A549 (cell line): ENCODE data around the gene RBM14. TPM values are rescaled to one million over a fixed set of nuclear protein-coding genes. Genes with fewer than 3 reads are reported as not detected.

Experiments used
- ATAC-seq, 2 experiments: fragments of 200-7000 bp in 1 of 2; fragments of >200 bp in 1 of 2; cut with Nextera tagmentation in 1 of 2; cut with Tn5 transposase in 1 of 2; 3 replicates each; pipeline versions ENCODE4 v1.8.0 to v1.9.1; 2018 to 2020; ENCODE audit warnings: mild to moderate bottlenecking in 1 of 2, moderate library complexity in 1 of 2
- CTCF ChIA-PET: fragments of 300-600 bp; sonication (Branson Sonifier 250); formaldehyde crosslinking; extraction: SDS; loops from one replicate; lab custom pipeline; 2021; ENCODE audit warnings: antibody characterized with exemption, inconsistent platforms; lab: Yijun Ruan, JAX
- POLR2A ChIA-PET: fragments of 350-600 bp; formaldehyde crosslinking; extraction: SDS; loops from one replicate; lab custom pipeline; 2021; ENCODE audit warnings: antibody characterized with exemption, inconsistent platforms; lab: Yijun Ruan, JAX
- DNase-seq, 2 experiments: peaks; one replicate each; pipeline versions ENCODE4 v3.0.0 to v3.0.0-alpha.2; 2011 to 2016; ENCODE audit warnings: low read depth in 1 of 2, low spot score in 1 of 2
- FAIRE-seq: peaks from 2 replicates; lab custom pipeline; 2011; peaks lifted over from hg19 to GRCh38; lab: Jason Lieb, UNC
- H3K27ac ChIP-seq, 2 experiments: fragments of >200 bp; sonication (Bioruptor Twin); formaldehyde crosslinking; 3 replicates each; pipeline ENCODE4 v1.5.1; 2016 to 2017
- H3K4me1 ChIP-seq: fragments of >200 bp; sonication (Bioruptor Twin); formaldehyde crosslinking; 3 replicates; pipeline ENCODE4 v1.6.1; 2016
- H3K4me2 ChIP-seq: fragments of >200 bp; sonication (Bioruptor Twin); formaldehyde crosslinking; 3 replicates; pipeline ENCODE4 v1.6.1; 2016
- H3K4me3 ChIP-seq: fragments of >200 bp; sonication (Bioruptor Twin); formaldehyde crosslinking; 3 replicates; pipeline ENCODE4 v1.5.1; 2016
- H3K9me3 ChIP-seq: fragments of >200 bp; sonication (Bioruptor Twin); formaldehyde crosslinking; 3 replicates; pipeline ENCODE4 v1.6.1; 2016
- CBX2 ChIP-seq: fragments of 200-600 bp; sonication (generic); IDR thresholded peaks from 2 replicates; pipeline ENCODE4 v1.6.1; 2016; ENCODE audit warnings: low read depth, mild to moderate bottlenecking, borderline replicate concordance
- CBX8 ChIP-seq: fragments of 200-600 bp; sonication (generic); IDR thresholded peaks from 2 replicates; pipeline ENCODE4 v1.6.1; 2016
- EHMT2 ChIP-seq: fragments of 200-600 bp; sonication (generic); IDR thresholded peaks from 2 replicates; pipeline ENCODE4 v1.6.1; 2016; ENCODE audit warnings: antibody characterized with exemption, low read depth, mild to moderate bottlenecking, moderate library complexity
- ELK1 ChIP-seq: fragments of 150-350 bp; IDR thresholded peaks from 2 replicates; pipeline ENCODE4 v1.6.1; 2014; ENCODE audit warnings: low read depth, mild to moderate bottlenecking, low read length
- EP300 ChIP-seq, 2 experiments: fragments of >200 bp; sonication (Bioruptor Twin); formaldehyde crosslinking; IDR thresholded peaks; 2 replicates in 1 of 2; 3 replicates in 1 of 2; pipeline ENCODE4 v1.6.1; 2016 to 2017
- FOXS1 ChIP-seq: fragments of 250-450 bp; sonication (Bioruptor Pico); IDR thresholded peaks from 2 replicates; pipeline ENCODE4 v1.5.0; 2020; ENCODE audit warnings: mild to moderate bottlenecking, moderate library complexity
- GATA3 ChIP-seq: IDR thresholded peaks from 2 replicates; pipeline ENCODE4 v1.6.1; 2012; ENCODE audit warnings: borderline replicate concordance
- HEYL ChIP-seq: fragments of 250-450 bp; sonication (Bioruptor Pico); IDR thresholded peaks from 2 replicates; pipeline ENCODE4 v1.8.0; 2021; ENCODE audit warnings: mild to moderate bottlenecking, moderate library complexity
- JUN ChIP-seq, 2 experiments: fragments of >200 bp; sonication (Bioruptor Twin); formaldehyde crosslinking; IDR thresholded peaks; 2 replicates in 1 of 2; 3 replicates in 1 of 2; pipeline ENCODE4 v1.6.1; 2016 to 2017
- MAZ ChIP-seq: fragments of 150-350 bp; IDR thresholded peaks from 2 replicates; pipeline ENCODE4 v1.6.1; 2014; ENCODE audit warnings: antibody characterized with exemption, low read depth, low read length, borderline replicate concordance
- NPAS2 ChIP-seq: fragments of 250-450 bp; sonication (Bioruptor Pico); IDR thresholded peaks from 2 replicates; pipeline ENCODE4 v1.8.0; 2022; ENCODE audit warnings: mild to moderate bottlenecking, moderate library complexity, borderline replicate concordance
- PBX3 ChIP-seq: IDR thresholded peaks from 2 replicates; pipeline ENCODE4 v1.6.1; 2012
- POLR2A ChIP-seq: IDR thresholded peaks from 2 replicates; pipeline ENCODE4 v1.6.1; 2012; ENCODE audit warnings: mild to moderate bottlenecking, low read length
- RARB ChIP-seq: fragments of 250-450 bp; sonication (Bioruptor Pico); IDR thresholded peaks from 2 replicates; pipeline ENCODE4 v1.8.0; 2021; ENCODE audit warnings: mild to moderate bottlenecking, moderate library complexity
- REST ChIP-seq: fragments of 200-600 bp; sonication (generic); IDR thresholded peaks from 2 replicates; pipeline ENCODE4 v1.6.1; 2016; ENCODE audit warnings: antibody characterized with exemption, mild to moderate bottlenecking, moderate library complexity
- TFCP2L1 ChIP-seq: fragments of 250-450 bp; sonication (Bioruptor Pico); IDR thresholded peaks from 2 replicates; pipeline ENCODE4 v1.5.0; 2021; ENCODE audit warnings: mild to moderate bottlenecking
- USF2 ChIP-seq: fragments of 450-650 bp; IDR thresholded peaks from 2 replicates; pipeline ENCODE4 v1.6.1; 2014; ENCODE audit warnings: antibody characterized with exemption
- WGBS: methylation state at CpG from one replicate; pipeline ENCODE4 v1.1.6; 2017; ENCODE audit errors: missing lambda C conversion rate; 5-methylcytosine and 5-hydroxymethylcytosine counted together
- polyA plus RNA-seq, 4 experiments: library from polyadenylated mRNA; depleted of rRNA in 3 of 4; stranded (reverse); fragments of >200 nt; fragmentation: RNase III in 1 of 4; extraction: RNeasy Plus Mini Kit Qiagen cat#74134 plus additional on column Dnase treatment in 1 of 4; gene quantifications; 2 replicates in 3 of 4; 3 replicates in 1 of 4; pipeline ENCODE4 v1.2.3, GENCODE V29; 2011 to 2017

Gene RBM14
- polyA plus RNA-seq, 2 of the 4 experiments (the other 2 are of a cell fraction): 33.0 to 103 TPM

- ChIA-PET POLR2A (interaction anchor here (0.8 kb wide), 1 partner anchor 68 kb away, joined by 3 read pairs; the partner anchor contains the start of gene RBM4), CTCF (interaction anchor here (1.0 to 3.1 kb wide), 4 partner anchors 8 to 22 kb away, joined by 3 to 16 read pairs (median 9); partner anchors contain the start of genes CCDC87 and CCS)
- no peak for FAIRE-seq
- H3K4me3 ChIP-seq: no peak overlapping the region
- H3K9me3 ChIP-seq: no peaks in the 10 kb centered on the region
- 41% methylated on average over 5 of the region's 5 CpGs for WGBS
- H3K4me2 ChIP-seq: no peak overlapping the region
- no peak overlapping the region for H3K27ac ChIP-seq
- H3K4me1 ChIP-seq: peaks cover 14% of the 10 kb centered on the region
- TF ChIP-seq JUN (IDR thresholded peaks at IDR 0.05) (no peak), NPAS2 (no peak), USF2 (no peak), MAZ (no peak)
- TF ChIP-seq, all 56 proteins: peak for 0
- ATAC-seq: no peak
- DNase-seq: no peak
Observed at GRCh38 chr11:66570079-66570849, 46.2 kb upstream of the RBM14 start.

- no peak overlapping the region for H3K4me3 ChIP-seq
- ATAC-seq: no peak
- ChIA-PET POLR2A (interaction anchor here (0.7 kb wide), 1 partner anchor 1446 kb away, joined by 5 read pairs; no protein-coding TSS in a partner anchor), CTCF (interaction anchor here (3.1 kb wide), 1 partner anchor 10 kb away, joined by 15 read pairs; no protein-coding TSS in a partner anchor)
- no peak overlapping the region for H3K4me2 ChIP-seq
- H3K27ac ChIP-seq: no peak overlapping the region
- H3K4me1 ChIP-seq: peaks cover 14% of the 10 kb centered on the region
- DNase-seq: no peak
- TF ChIP-seq HEYL (CRISPR knock-in tag): no peak
- no peak for TF ChIP-seq CBX2
- no peak for TF ChIP-seq NPAS2
- no peak for TF ChIP-seq POLR2A
- no peak for TF ChIP-seq GATA3
- no peak for TF ChIP-seq ELK1
- TF ChIP-seq REST: no peak
- no peak for TF ChIP-seq EHMT2
- TF ChIP-seq PBX3: no peak
- TF ChIP-seq CBX8: no peak
- TF ChIP-seq FOXS1: no peak
- TF ChIP-seq TFCP2L1 (CRISPR knock-in tag): no peak
- no peak for TF ChIP-seq EP300 (IDR thresholded peaks at IDR 0.05)
- no peak for TF ChIP-seq RARB (CRISPR knock-in tag)
- no peaks in the 10 kb centered on the region for H3K9me3 ChIP-seq
- WGBS: 38% methylated on average over 2 of the region's 2 CpGs
- FAIRE-seq: no peak
Observed at GRCh38 chr11:66570850-66571180, 45.6 kb upstream of the RBM14 start.
